Measurements from ENCODE around the gene MEIKIN.

MEIKIN gene

DNA sequence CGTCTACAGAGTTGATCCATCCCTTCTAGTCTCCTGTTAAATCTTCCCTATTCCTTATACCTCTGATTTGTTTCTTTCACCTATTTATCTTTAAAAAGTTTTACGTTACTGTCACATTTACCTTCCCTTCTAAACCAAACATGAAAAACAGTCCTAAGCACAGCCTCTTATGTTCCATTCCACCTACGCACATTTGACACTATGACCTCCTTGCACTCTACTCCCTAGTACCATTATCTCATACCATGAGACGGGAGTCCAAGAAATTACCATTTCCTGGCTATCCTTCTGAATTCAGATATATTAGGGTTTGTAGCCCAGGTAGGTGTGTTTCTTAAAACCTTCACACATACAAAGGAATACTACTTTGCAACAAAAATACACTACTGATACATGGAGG is 173.8 kb downstream of the MEIKIN start:
- DNase-seq (ENCODE audit: low read depth in 2 of 2), result no peak

DNA sequence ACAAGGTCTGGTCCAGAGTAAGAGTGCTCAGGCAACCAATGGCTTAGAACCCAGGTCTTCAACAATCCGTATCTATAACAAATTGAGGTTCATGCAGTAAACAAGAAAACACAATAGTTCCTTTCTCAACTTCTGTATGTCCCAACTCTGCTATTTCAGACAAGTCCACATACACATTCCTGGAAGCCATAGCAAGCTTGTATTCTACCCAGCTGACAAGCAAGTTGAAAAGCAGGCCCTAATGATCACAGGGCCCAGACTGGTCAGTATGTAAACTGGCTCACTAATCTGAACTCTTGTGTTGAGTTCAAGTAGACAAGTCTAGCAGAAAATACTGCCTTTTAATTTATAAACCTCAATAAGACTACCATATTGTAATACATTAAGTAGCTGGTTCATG is 175.5 kb downstream of the MEIKIN start:
- DNase-seq (ENCODE audit: low read depth in 2 of 2), result no peak

DNA sequence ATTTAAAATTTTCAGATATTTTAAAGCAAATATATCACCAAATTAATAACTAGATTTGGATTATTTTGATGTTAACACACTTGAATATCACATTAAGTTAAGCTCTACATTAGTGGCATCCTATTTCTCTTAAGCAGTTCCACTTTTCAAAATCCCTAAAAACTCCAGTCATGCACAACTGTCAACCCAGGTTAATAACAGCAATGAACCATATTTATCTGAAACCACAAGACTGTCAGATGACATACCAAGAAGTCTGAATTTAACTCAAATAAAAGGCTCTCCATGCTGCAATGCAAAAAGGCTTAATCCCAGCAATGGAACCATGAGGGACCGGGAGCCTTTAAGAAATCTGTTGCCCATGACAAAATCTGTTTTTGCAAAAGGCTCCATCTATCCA is 176.1 kb downstream of the MEIKIN start:
- DNase-seq (ENCODE audit: low read depth in 2 of 2), result no peak

- no peak for DNase-seq (ENCODE audit: low read depth in 2 of 2)
These were observed 177.6 kb downstream of the MEIKIN start for GRCh38 chr5:131767891-131768290.

DNA sequence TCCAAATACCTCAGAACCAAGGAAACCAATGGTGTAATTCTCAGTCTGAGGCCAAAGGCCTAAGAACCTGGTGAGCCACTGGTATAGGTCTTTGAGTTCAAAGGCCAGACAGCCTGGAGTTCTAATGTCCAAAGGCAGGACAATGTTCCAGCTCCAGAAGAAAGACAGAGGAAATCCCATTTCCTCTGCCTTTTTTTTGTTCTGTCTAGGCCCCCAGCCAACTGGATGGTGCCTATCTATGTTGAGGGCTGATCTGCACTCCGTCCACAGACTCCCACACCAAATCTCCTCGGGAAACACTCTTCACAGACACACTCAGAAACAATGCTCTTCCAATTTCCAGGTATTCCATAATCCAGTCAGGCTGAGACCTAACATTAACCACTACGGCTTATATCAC is 178.8 kb downstream of the MEIKIN start:
- DNase-seq (ENCODE audit: low read depth in 2 of 2), result no peak

- no peak for DNase-seq (ENCODE audit: low read depth in 2 of 2)
These were observed 180.2 kb downstream of the MEIKIN start for GRCh38 chr5:131765261-131765660.

DNA sequence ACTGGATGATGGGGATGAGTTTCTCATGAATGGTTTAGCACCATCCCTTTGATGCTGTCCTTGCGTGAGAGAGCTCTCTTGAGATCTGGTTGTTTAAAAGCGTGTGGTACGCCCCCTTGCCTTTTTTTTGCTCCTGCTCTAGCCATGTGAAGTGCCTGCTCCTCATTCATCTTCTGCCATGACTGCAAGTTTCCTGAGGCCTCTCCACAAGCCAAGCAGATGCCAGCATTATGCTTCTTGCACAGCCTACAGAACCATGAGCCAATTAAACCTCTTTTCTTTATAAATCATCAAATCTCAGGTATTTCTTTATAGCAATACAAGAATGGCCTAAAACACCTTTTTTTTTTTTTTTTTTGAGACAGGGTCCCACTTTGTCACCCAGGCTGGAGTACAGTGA is 181.5 kb downstream of the MEIKIN start:
- DNase-seq (ENCODE audit: low read depth in 2 of 2), result no peak

DNA sequence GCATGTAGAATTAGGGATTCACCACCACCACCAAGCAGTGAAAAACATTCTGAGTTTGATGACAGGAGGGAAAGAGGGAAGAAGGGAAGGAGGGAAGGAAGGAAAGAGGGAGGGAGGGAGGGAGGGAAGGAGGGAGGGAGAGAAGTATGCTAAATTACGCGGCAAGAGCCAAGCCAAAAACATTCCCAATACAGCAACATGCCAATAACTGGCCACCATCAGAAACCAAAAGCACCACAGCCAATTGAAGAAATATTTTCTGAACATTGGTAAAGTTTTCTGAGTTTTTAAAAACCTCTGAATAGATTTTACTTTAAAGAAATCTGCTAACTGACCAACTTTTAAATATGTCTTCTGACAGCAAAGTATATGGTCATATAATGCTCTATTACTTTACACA is 184.7 kb downstream of the MEIKIN start:
- no peak for DNase-seq (ENCODE audit: low read depth in 2 of 2)

DNA sequence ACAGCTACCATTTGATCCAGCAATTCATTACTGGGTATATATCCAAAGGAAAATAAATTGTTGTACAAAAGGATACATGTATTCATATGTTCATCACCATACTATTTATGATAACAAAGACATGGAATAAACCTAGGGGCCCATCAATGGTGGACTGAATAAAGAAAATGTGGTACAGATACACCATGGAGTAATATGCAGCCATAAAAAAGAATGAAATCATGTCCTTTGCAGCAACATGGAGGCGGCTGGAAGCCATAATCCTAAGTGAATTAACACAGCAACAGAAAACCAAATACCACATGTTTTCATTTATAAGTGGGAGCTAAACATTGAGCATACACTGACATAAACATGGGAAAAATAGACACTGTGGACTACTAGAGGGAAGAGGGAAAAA is 185.8 kb downstream of the MEIKIN start:
- DNase-seq (ENCODE audit: low read depth in 2 of 2), result no peak

DNA sequence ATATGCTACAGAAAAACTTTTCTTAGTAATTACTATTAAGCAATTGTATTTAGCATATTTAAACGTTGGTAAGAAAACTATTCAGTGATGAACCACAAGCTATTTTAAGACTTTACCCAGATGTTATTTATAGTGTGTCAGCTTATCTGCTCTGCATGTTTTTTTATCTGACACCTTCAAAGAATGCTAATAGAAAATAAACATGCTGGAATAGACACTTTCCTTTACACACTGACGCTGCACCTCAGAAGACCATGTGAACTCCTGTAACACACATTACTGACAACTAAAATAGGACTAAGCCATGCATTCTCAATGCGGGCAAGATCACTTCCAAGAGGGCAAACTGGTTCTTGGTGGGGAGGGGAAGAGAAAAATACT is 187.0 kb downstream of the MEIKIN start:
- no peak for DNase-seq (ENCODE audit: low read depth in 2 of 2)

- no peak for DNase-seq (ENCODE audit: low read depth in 2 of 2)
These were observed 187.5 kb downstream of the MEIKIN start for GRCh38 chr5:131757830-131758519.

Measured in stimulated activated CD4-positive, alpha-beta T cell treated with anti-CD3 and anti-CD28 coated beads, Interleukin-1b, Interleukin-23, amount 100 ng/mL, for 4 hours (primary cell).